ENCODE data around the gene SLC6A9. TPM values are rescaled to one million over a fixed set of nuclear protein-coding genes. Genes with fewer than 3 reads are reported as not detected.
A peak's percentile ranks its signal among the peaks of the same experiment; 100 is the strongest.

The SLC6A9 gene
- total RNA-seq, 3 donors from 2014 or later (not counting 1 experiment from before 2014, with no cell fraction given), result 0.29 to 0.55 TPM; not detected in 1

DNA sequence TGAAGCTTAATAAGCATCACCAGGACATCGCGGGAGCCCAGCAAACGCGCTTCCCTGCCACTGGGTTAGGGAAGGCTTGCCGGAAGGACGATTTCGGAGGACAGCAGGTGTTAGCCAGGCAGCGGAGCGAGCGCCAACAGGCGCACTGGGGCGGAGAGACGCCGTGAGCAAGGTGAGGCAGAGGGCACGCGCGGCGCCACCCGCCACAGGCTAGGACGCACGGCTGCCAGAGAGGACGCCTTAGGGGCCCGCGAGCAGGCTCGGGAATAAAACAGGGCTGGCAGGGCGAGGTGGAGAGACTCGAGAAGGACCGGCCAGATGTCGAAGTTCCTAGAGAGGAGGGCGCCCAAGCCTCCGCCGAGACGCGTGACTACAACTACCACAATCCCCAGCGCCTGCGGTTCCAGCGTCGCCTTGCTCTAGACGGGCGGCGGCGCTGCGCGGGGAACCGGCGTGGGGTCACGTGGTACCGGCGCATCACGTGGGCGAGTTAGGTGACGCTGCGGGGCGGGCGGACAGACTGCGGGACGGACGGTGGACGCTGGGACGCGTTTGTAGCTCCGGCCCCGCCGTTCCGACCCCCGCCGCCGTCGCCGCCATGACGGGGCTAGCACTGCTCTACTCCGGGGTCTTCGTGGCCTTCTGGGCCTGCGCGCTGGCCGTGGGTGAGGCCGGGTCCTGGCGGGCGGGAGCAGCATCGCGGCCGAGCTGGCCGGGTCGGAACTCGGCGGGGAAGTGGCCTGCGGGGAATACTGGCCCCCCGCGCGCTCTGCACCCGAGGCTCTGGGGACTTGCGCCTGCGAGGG, 56.6 kb downstream of the SLC6A9 start, which contains the start of gene ATP6V0B:
Gene ATP6V0B (plus strand): TSS at position 518 of the 806 bp plus-strand sequence. CDS start 81 bp downstream, at position 599.
- intact Hi-C loops (cut with micrococcal nuclease), result loop anchor here (1.0 kb wide), 2 partner anchors 17 to 28 kb away; partner anchors contain the start of genes CCDC24 and IPO13
- WGBS (ENCODE audit: insufficient coverage), result under 1% methylated on average over 93 of the region's 93 CpGs
- Histone ChIP-seq H3K4me3 (ENCODE audit: low read length) (peak within 1 kb of the TSS; percentile 96), H3K9me3 (ENCODE audit: control insufficient read depth, insufficient read depth, low read length) (no peaks in the 10 kb centered on the region), H3K4me1 (ENCODE audit: control insufficient read depth, insufficient read depth, low read length) (peaks cover 56% of the 10 kb centered on the region), H3K36me3 (ENCODE audit: control insufficient read depth, insufficient read depth, low read length) (peaks cover 21% of the 10 kb centered on the region), H3K27me3 (ENCODE audit: control insufficient read depth, insufficient read depth, low read length) (no peaks in the 10 kb centered on the region), H3K27ac (ENCODE audit: low read length) (peak within 1 kb of the TSS; percentile 92)
- Mint-ChIP-seq H3K27ac (peak within 1 kb of the TSS; percentile 91 to 92), H3K4me3 (peak within 1 kb of the TSS; percentile 97), H3K27me3 (ENCODE audit: low read depth in 2 of 2) (no peaks in the 10 kb centered on the region), H3K4me1 (peaks cover 56 to 71% of the 10 kb centered on the region in 2 donors), H3K9me3 (no peaks in the 10 kb centered on the region), H3K36me3 (peaks cover 9% of the 10 kb centered on the region)
- TF ChIP-seq, protein P1, sequence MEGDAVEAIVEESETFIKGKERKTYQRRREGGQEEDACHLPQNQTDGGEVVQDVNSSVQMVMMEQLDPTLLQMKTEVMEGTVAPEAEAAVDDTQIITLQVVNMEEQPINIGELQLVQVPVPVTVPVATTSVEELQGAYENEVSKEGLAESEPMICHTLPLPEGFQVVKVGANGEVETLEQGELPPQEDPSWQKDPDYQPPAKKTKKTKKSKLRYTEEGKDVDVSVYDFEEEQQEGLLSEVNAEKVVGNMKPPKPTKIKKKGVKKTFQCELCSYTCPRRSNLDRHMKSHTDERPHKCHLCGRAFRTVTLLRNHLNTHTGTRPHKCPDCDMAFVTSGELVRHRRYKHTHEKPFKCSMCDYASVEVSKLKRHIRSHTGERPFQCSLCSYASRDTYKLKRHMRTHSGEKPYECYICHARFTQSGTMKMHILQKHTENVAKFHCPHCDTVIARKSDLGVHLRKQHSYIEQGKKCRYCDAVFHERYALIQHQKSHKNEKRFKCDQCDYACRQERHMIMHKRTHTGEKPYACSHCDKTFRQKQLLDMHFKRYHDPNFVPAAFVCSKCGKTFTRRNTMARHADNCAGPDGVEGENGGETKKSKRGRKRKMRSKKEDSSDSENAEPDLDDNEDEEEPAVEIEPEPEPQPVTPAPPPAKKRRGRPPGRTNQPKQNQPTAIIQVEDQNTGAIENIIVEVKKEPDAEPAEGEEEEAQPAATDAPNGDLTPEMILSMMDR (IDR thresholded peaks at IDR 0.05), result no peak
- peak; percentile 74 to 88 (median 82) for ATAC-seq
- peak; percentile 94 to 96 for DNase-seq

DNA sequence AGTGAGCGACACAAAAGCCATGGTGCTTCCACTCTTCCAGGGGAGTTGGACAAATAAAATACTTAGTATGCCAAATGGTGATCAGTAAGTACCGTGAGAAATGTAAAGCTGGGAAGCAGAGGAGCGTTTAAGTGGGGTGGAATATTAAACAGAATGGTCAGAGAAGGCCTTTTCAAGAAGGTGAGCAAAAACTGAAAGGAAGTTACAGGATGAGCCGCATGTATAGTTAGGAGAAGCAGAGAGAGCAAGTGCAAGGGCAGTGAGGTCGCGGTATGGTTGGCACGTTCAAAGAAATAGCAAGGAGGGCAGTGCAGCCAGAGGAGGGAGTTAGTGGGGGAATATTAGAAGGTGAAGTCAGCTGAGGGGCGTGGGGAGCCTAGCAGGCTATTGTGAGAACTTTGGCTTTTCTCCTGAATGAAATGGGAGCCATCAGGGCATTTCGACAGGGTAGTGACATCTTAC, 57.2 kb downstream of the SLC6A9 start:
- peak overlapping the region; percentile 92 for H3K27ac ChIP-seq (ENCODE audit: low read length)
- H3K27ac Mint-ChIP-seq, result peak overlapping the region; percentile 91 to 92
- no peaks in the 10 kb centered on the region for H3K27me3 Mint-ChIP-seq (ENCODE audit: low read depth in 2 of 2)
- peaks cover 63 to 74% of the 10 kb centered on the region in 2 donors for H3K4me1 Mint-ChIP-seq
- no peaks in the 10 kb centered on the region for H3K9me3 Mint-ChIP-seq
- peak overlapping the region; percentile 96 for H3K4me3 ChIP-seq (ENCODE audit: low read length)
- peak overlapping the region; percentile 97 for H3K4me3 Mint-ChIP-seq
- H3K27me3 ChIP-seq (ENCODE audit: control insufficient read depth, insufficient read depth, low read length), result no peaks in the 10 kb centered on the region
- TF ChIP-seq, protein P1 (IDR thresholded peaks at IDR 0.05), result no peak
- H3K36me3 ChIP-seq (ENCODE audit: control insufficient read depth, insufficient read depth, low read length), result peaks cover 21% of the 10 kb centered on the region
- H3K36me3 Mint-ChIP-seq, result peaks cover 9% of the 10 kb centered on the region
- DNase-seq (no peak), ATAC-seq (no peak)
- 44% methylated on average over 9 of the region's 9 CpGs for WGBS (ENCODE audit: insufficient coverage)
- H3K4me1 ChIP-seq (ENCODE audit: control insufficient read depth, insufficient read depth, low read length), result peaks cover 60% of the 10 kb centered on the region
- intact Hi-C loops (cut with micrococcal nuclease), result loop anchor here (1.0 kb wide), 2 partner anchors 17 to 28 kb away; partner anchors contain the start of genes CCDC24 and IPO13
- no peaks in the 10 kb centered on the region for H3K9me3 ChIP-seq (ENCODE audit: control insufficient read depth, insufficient read depth, low read length)

DNA sequence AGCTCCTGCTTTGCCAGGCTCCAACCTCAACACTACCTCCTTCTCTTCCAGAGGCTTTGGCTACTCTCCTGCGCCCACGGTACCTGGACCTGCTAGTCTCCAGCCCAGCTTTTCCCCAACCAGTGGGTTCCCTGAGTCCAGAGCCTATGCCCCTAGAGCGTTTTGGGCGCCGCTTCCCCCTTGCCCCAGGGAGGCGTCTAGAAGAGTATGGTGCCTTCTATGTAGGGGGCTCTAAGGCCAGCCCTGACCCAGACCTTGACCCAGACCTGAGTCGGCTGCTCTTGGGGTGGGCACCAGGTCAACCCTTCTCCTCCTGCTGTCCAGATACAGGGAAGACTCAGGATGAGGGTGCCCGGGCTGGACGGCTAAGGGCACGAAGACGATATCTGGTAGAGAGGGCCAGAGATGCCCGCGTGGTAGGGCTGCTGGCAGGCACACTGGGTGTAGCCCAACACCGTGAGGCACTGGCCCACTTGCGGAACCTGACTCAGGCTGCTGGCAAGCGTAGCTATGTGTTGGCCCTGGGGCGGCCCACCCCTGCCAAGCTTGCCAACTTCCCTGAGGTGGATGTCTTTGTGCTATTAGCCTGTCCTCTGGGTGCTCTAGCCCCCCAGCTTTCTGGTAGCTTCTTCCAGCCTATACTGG, 59.8 kb downstream of the SLC6A9 start:
- no peak overlapping the region for H3K27ac Mint-ChIP-seq
- H3K9me3 Mint-ChIP-seq, result no peaks in the 10 kb centered on the region
- no peaks in the 10 kb centered on the region for H3K9me3 ChIP-seq (ENCODE audit: control insufficient read depth, insufficient read depth, low read length)
- peaks cover 43% of the 10 kb centered on the region for H3K4me1 ChIP-seq (ENCODE audit: control insufficient read depth, insufficient read depth, low read length)
- no peaks in the 10 kb centered on the region for H3K36me3 Mint-ChIP-seq
- intact Hi-C loops (cut with micrococcal nuclease), result no loop called here
- H3K27me3 Mint-ChIP-seq (ENCODE audit: low read depth in 2 of 2), result no peaks in the 10 kb centered on the region
- peak overlapping the region; percentile 95 for H3K4me3 Mint-ChIP-seq
- 98% methylated on average over 17 of the region's 17 CpGs for WGBS (ENCODE audit: insufficient coverage)
- no peak overlapping the region for H3K27ac ChIP-seq (ENCODE audit: low read length)
- peaks cover 5% of the 10 kb centered on the region for H3K36me3 ChIP-seq (ENCODE audit: control insufficient read depth, insufficient read depth, low read length)
- H3K4me1 Mint-ChIP-seq, result peaks cover 43 to 51% of the 10 kb centered on the region in 2 donors
- no peak overlapping the region for H3K4me3 ChIP-seq (ENCODE audit: low read length)
- no peaks in the 10 kb centered on the region for H3K27me3 ChIP-seq (ENCODE audit: control insufficient read depth, insufficient read depth, low read length)
- TF ChIP-seq, protein P1 (IDR thresholded peaks at IDR 0.05), result no peak
- ATAC-seq (no peak), DNase-seq (no peak)
